RWPE2 (cell line): ENCODE results near the gene PAPPA2.

ENCODE experiments used
- ATAC-seq: fragments of 200-7000 bp; cut with Tn5 transposase; 3 replicates; pipeline ENCODE4 v1.9.1; 2021; ENCODE audit warnings: low read depth
- DNase-seq: peaks from one replicate; pipeline ENCODE4 v3.0.0-alpha.2; 2020; ENCODE audit warnings: low spot score
- H3K27ac ChIP-seq: fragments of 450-650 bp; 2 replicates; pipeline ENCODE4 v1.5.1; 2017; ENCODE audit warnings: mild to moderate bottlenecking; ENCODE audit not compliant: poor library complexity, severe bottlenecking
- H3K27me3 ChIP-seq: fragments of 250-450 bp; sonication (Bioruptor Pico); 2 replicates; pipeline ENCODE4 v1.5.1; 2021; ENCODE audit warnings: mild to moderate bottlenecking, moderate library complexity; ENCODE audit not compliant: insufficient read depth, poor library complexity, severe bottlenecking
- H3K36me3 ChIP-seq: fragments of 250-450 bp; sonication (Bioruptor Pico); 2 replicates; pipeline ENCODE4 v1.5.1; 2020; ENCODE audit warnings: low read depth, mild to moderate bottlenecking, moderate library complexity
- H3K4me1 ChIP-seq: fragments of 250-450 bp; sonication (Bioruptor Pico); 2 replicates; pipeline ENCODE4 v1.5.1; 2021; ENCODE audit warnings: mild to moderate bottlenecking, moderate library complexity; ENCODE audit not compliant: insufficient read depth, poor library complexity, severe bottlenecking
- H3K4me3 ChIP-seq: fragments of 250-450 bp; sonication (Bioruptor Pico); 2 replicates; pipeline ENCODE4 v1.5.1; 2021; ENCODE audit warnings: mild to moderate bottlenecking, moderate library complexity; ENCODE audit not compliant: severe bottlenecking
- H3K9me3 ChIP-seq: fragments of 250-450 bp; sonication (Bioruptor Pico); 2 replicates; pipeline ENCODE4 v1.5.1; 2021; ENCODE audit warnings: mild to moderate bottlenecking, moderate library complexity; ENCODE audit not compliant: severe bottlenecking
- TF ChIP-seq, protein P1 (sequence below): fragments of 450-650 bp; IDR thresholded peaks from one replicate; pipeline ENCODE4 v1.5.1; 2017; ENCODE audit warnings: mild to moderate bottlenecking, moderate library complexity; ENCODE audit not compliant: poor library complexity, severe bottlenecking

Gene PAPPA2

DNA sequence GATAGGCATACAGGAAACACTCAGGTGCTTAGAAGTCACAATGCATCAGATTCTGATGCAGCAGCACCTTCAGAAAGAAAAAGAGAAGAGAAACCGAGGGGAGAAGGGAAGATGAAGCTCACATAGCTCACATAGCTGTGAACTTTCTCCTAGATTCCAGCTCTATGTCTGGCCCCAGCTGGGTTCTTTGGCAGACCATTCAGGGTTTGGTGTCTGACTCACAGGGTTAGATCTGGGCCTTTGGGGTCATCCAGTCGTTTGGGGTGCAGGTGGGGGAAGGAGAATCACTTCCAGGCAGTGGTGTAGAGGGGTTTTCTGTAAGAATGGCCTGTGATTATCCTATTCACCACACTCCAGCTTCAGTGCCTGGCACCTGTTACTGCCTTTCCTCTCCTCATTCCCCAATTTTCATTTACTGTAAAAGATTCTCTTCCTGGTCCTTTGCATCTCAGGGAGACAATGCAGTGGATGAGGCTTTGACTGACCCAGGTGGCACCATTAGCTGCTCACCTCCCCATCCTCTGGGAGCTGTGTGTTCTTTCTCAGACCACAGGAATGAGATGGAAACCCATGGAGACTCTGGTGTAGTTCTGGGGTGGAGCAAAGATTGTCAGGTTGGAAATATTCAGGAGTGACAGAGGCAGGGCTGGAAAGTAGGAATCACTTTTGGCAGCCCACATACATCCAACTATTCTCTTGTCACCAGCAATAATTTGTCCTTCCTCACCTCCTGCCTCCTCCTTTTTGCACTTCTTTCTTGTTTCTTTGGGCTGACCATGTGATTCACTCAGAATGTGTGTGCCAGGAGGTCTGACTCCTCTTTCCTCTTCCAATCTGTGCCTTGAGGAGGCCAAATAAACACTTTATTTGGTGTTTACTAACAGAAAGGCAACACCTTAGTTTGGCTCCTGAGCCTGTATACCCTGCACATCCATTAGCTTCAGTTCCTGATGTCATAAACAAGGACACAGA, 103.3 kb downstream of the PAPPA2 start:
- Histone ChIP-seq H3K4me3 (no peak overlapping the region), H3K4me1 (no peaks in the 10 kb centered on the region), H3K27ac (no peak overlapping the region), H3K9me3 (no peaks in the 10 kb centered on the region), H3K36me3 (no peaks in the 10 kb centered on the region), H3K27me3 (no peaks in the 10 kb centered on the region)
- DNase-seq (no peak), ATAC-seq (no peak)
- TF ChIP-seq, protein P1, sequence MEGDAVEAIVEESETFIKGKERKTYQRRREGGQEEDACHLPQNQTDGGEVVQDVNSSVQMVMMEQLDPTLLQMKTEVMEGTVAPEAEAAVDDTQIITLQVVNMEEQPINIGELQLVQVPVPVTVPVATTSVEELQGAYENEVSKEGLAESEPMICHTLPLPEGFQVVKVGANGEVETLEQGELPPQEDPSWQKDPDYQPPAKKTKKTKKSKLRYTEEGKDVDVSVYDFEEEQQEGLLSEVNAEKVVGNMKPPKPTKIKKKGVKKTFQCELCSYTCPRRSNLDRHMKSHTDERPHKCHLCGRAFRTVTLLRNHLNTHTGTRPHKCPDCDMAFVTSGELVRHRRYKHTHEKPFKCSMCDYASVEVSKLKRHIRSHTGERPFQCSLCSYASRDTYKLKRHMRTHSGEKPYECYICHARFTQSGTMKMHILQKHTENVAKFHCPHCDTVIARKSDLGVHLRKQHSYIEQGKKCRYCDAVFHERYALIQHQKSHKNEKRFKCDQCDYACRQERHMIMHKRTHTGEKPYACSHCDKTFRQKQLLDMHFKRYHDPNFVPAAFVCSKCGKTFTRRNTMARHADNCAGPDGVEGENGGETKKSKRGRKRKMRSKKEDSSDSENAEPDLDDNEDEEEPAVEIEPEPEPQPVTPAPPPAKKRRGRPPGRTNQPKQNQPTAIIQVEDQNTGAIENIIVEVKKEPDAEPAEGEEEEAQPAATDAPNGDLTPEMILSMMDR, result no peak

DNA sequence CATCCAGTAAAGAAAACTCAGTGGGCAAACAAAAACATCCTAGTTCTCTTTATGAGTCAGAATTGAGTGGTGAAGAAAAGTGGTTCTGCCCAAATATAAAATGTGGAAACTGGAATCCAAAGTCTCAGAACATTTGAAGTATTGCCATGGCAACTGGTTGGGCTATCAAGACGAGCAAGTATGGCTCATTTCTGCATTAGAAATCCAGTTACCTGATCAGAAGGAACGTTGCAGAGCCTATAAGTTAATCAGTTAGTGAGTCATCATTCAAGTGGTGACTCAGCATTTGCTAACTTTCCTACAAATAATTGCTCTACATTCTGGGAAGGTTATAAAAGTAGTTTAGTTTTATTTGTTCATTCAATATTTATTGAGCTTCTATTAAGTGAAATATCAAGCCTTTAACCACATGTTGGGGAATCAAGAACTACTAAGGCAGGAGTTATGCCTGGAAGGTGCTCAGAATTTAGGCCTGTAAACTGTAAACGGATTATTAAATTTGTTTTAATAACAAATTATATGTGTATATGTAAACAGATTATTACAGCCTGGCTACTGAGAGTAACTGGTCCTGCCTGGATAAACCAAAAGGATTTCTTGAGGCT, 104.3 kb downstream of the PAPPA2 start:
- peak; percentile 48; the same call in 2 of the 3 replicates for ATAC-seq
- TF ChIP-seq, protein P1, result no peak
- Histone ChIP-seq H3K9me3 (no peaks in the 10 kb centered on the region), H3K27me3 (no peaks in the 10 kb centered on the region), H3K4me1 (no peaks in the 10 kb centered on the region), H3K36me3 (no peaks in the 10 kb centered on the region), H3K27ac (no peak overlapping the region), H3K4me3 (no peak overlapping the region)
- DNase-seq, result no peak

DNA sequence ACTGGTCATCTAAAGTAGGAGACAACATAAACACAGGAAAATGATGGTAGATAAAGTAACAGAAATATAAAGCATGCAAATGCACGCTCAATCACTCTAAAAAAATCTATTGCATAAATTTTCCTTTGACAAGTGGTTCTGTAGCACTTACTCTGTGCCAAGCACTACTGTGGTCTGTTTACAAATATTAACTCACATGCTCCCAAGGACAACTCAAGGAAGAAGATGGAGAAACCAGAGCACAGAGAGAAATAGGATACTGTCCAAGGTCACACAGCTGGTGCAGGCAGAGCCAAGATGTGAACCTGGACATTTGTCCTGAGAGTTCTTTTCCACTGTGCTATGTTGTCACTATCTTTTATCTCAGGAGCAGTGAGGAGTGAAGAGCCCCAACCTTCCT, 105.2 kb downstream of the PAPPA2 start:
- H3K9me3 ChIP-seq, result no peaks in the 10 kb centered on the region
- H3K36me3 ChIP-seq, result no peaks in the 10 kb centered on the region
- H3K27me3 ChIP-seq, result no peaks in the 10 kb centered on the region
- ATAC-seq, result no peak
- TF ChIP-seq, protein P1, result no peak
- DNase-seq, result no peak
- no peaks in the 10 kb centered on the region for H3K4me1 ChIP-seq
- H3K27ac ChIP-seq, result no peak overlapping the region
- no peak overlapping the region for H3K4me3 ChIP-seq

DNA sequence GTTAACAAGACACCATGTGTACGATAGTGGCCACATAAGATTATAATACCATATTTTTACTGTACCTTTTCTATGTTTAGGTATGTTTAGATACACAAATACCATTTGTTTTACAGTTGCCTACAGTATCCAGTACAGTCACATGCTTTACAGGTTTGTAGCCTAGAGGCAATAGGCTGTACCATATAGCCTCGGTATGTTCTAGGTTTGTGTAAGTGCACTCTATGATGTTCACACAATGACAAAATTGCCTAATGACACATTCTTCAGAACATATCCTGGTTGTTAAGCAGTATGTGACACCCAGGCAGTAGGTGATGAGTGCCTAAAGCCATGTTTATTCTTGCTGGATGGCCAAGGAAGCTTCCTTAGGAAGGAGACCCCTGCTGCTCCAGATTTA, 111.8 kb downstream of the PAPPA2 start:
- no peak for DNase-seq
- Histone ChIP-seq H3K4me1 (no peaks in the 10 kb centered on the region), H3K27me3 (peaks cover 5% of the 10 kb centered on the region), H3K4me3 (no peak overlapping the region), H3K27ac (no peak overlapping the region), H3K9me3 (no peaks in the 10 kb centered on the region), H3K36me3 (no peaks in the 10 kb centered on the region)
- ATAC-seq, result no peak
- TF ChIP-seq, protein P1, result no peak
